Cardiac fibroblast (primary cell): ENCODE data around the gene MACROD2.

Experiments used
- DNase-seq, 2 donors: peaks; one replicate each; pipeline versions ENCODE4 v3.0.0 to v3.0.0-alpha.2; 2010; ENCODE audit warnings: low read depth in 2 of 2
- H3K4me3 ChIP-seq, 2 donors: replicated peaks in 1 of 2; 1 replicate in 1 of 2; 2 replicates in 1 of 2; pipeline ENCODE4 v1.5.1; 2011; ENCODE audit warnings: low read depth in 2 of 2, low read length in 2 of 2, mild to moderate bottlenecking in 2 of 2, moderate library complexity in 1 of 2
- TF ChIP-seq, protein P1 (sequence below): IDR thresholded peaks from one replicate; pipeline ENCODE4 v1.5.1; 2011; ENCODE audit warnings: low read depth, mild to moderate bottlenecking, low read length, inconsistent platforms

MACROD2 gene

DNA sequence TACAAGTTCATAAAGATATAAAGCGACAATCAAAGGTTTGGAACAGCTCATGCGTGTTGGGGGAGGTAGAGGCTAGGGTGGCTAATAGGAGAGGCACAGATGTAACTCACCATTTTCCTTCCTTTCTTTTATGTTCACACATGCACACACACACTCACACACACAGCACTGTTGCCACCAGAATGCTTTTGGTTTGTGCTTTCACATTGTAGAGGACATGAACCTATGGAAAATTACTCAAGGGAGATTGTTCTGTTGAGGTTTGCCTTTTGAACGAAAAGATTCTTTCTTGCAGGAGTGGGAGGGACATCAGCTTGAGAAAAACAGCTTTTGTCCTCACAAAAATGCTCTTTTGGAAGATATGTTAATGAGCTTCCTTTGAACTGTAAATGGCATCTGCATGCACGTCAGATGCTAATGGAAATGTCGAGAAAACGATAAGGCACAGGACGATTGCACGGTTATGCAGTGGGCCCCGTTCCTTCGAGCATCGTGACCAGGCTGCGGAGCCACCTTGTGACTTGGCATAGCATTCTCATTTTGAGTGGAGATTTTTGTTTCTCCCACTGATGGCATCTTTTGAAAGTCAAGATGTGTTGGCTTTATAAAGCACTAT lies 1853.8 kb downstream of the MACROD2 start:
- no peak for DNase-seq
- TF ChIP-seq, protein P1, sequence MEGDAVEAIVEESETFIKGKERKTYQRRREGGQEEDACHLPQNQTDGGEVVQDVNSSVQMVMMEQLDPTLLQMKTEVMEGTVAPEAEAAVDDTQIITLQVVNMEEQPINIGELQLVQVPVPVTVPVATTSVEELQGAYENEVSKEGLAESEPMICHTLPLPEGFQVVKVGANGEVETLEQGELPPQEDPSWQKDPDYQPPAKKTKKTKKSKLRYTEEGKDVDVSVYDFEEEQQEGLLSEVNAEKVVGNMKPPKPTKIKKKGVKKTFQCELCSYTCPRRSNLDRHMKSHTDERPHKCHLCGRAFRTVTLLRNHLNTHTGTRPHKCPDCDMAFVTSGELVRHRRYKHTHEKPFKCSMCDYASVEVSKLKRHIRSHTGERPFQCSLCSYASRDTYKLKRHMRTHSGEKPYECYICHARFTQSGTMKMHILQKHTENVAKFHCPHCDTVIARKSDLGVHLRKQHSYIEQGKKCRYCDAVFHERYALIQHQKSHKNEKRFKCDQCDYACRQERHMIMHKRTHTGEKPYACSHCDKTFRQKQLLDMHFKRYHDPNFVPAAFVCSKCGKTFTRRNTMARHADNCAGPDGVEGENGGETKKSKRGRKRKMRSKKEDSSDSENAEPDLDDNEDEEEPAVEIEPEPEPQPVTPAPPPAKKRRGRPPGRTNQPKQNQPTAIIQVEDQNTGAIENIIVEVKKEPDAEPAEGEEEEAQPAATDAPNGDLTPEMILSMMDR: no peak
- H3K4me3 ChIP-seq: no peak overlapping the region

DNA sequence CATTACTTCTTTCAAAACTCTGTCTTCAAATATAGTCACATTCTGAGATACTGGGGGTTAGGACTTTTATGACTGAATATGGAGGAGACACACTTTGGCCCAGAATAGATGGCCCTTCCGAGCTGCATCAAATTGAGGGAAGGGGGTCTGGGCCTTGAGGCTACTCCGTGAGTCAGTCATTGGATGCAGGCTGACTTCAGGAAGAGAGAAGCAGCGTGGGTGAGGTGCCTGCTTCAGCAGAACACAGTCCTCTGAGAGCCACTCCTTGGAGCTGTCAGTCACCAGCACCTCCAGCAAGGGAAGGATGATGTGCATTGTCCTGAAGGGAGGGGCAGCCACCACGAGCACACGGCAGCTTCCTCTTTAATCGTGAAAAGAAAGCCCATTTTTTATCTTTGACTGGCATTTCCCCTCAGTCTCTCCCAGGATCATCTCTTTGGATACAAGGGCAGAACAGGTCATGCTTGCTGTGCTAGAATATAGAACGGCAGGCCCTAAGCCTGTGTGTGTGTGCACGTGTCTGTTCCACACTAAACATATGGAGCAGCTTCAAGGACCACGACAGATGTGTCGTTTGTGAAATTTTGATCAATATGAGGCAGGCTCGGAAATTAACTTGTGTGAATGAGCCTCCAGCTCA lies 1856.4 kb downstream of the MACROD2 start:
- no peak overlapping the region for H3K4me3 ChIP-seq
- TF ChIP-seq, protein P1: no peak
- DNase-seq: no peak

- TF ChIP-seq, protein P1: no peak
- no peak overlapping the region for H3K4me3 ChIP-seq
- DNase-seq: no peak
These were observed 1859.6 kb downstream of the MACROD2 start for GRCh38 chr20:15854911-15855310.

- H3K4me3 ChIP-seq: no peak overlapping the region
- no peak for DNase-seq
- TF ChIP-seq, protein P1: no peak
These were observed 1862.0 kb downstream of the MACROD2 start for GRCh38 chr20:15857173-15857784.

DNA sequence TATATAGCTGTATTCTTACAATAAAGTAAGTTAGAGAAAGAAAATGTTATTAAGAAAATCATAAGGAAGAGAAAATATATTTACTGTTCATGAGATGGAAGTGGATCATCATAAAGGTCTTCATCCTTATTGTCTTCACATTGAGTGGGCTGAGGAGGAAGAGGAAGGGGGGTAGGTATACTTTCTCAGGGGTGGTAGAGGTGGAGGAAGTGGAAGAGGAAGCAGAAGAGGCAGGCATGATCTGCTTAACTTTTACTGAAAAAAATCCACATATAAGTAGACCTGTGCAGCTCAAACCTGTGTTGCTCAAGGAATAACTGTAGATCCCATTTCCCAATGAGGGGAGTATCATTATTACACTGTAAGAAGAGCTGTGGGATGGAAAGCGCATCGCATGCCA lies 1863.7 kb downstream of the MACROD2 start:
- DNase-seq: no peak
- TF ChIP-seq, protein P1: no peak
- no peak overlapping the region for H3K4me3 ChIP-seq

DNA sequence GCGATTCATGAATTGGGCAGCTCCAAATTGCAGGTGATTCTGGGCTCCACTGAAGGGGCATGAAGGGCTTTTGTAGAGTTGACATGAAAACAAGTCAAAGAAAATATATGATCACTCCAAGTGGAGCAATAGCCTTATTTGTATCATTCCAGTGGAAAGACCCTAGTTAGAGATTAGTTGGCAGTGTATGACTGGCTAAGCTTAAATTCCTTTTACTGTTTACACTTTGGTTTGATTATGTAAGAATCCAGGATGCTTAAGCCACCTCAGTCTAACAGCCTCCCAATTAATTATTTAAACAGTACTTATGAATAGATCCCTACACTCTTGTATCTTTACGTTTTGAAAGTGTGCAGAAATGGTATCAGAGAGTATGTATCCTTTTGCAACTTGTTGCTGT lies 1865.5 kb downstream of the MACROD2 start:
- no peak for DNase-seq
- H3K4me3 ChIP-seq: no peak overlapping the region
- TF ChIP-seq, protein P1: no peak

DNA sequence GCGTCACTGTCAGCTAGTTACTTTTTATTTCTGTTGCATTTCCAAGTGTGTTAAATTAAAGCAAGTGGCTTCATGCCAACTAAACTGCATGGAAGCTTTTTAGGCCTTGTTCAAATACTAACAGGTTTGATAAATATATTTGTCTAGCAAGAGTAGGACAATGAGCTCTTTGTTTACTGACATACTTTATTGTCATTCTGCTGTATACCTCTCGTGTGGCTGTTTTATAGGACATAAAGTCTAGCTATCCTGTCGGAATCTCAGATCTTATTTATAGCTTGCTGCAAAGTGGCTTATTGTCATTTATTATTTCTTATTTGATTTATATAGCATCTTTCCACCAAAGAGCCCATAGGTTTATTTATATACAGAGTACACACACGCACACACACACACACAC lies 1866.9 kb downstream of the MACROD2 start:
- DNase-seq: no peak
- no peak overlapping the region for H3K4me3 ChIP-seq
- TF ChIP-seq, protein P1: no peak
